OCI-LY3 (cell line): ENCODE data around the gene UQCC2.

Source experiments
- H2AFZ ChIP-seq: fragments of 200-600, 300-600 bp; shearing (Covaris generic); 2 replicates; pipeline ENCODE4 v1.6.0; 2014; ENCODE audit warnings: antibody characterized with exemption, low read depth, low read length
- H3K27ac ChIP-seq: fragments of 200-600, 300-600 bp; sonication (generic); 2 replicates; pipeline ENCODE4 v1.5.1; 2014; ENCODE audit warnings: mild to moderate bottlenecking, low read length, moderate library complexity, mixed read lengths
- H3K27me3 ChIP-seq: fragments of 200-600, 300-600 bp; sonication (generic); 2 replicates; pipeline ENCODE4 v1.6.1; 2014; ENCODE audit warnings: low read depth, low read length, mixed read lengths
- H3K36me3 ChIP-seq: fragments of 200-600, 300-600 bp; sonication (generic); replicated peaks from 2 replicates; pipeline ENCODE3; 2014; ENCODE audit warnings: low read depth, low read length, mixed read lengths
- H3K4me1 ChIP-seq: fragments of 300-600, 200-600 bp; sonication (generic); 2 replicates; pipeline ENCODE4 v1.6.1; 2014; ENCODE audit warnings: low read length, mixed read lengths
- H3K4me2 ChIP-seq: fragments of 200-600, 300-600 bp; sonication (generic); 2 replicates; pipeline ENCODE4 v1.6.1; 2014; ENCODE audit warnings: low read length, mixed read lengths
- H3K4me3 ChIP-seq: fragments of 300-600, 200-600 bp; sonication (generic); 2 replicates; pipeline ENCODE4 v1.5.1; 2014; ENCODE audit warnings: antibody characterized with exemption, mild to moderate bottlenecking, low read length, moderate library complexity
- H3K79me2 ChIP-seq: fragments of 300-600, 200-600 bp; shearing (Covaris generic); 2 replicates; pipeline ENCODE4 v1.6.1; 2014; ENCODE audit warnings: mild to moderate bottlenecking, low read length, mixed read lengths
- H3K9ac ChIP-seq: fragments of 300-600, 200-600 bp; shearing (Covaris generic); 2 replicates; pipeline ENCODE4 v1.6.0; 2014; ENCODE audit warnings: mild to moderate bottlenecking, low read length, moderate library complexity
- H3K9me3 ChIP-seq: fragments of 200-600, 300-600 bp; shearing (Covaris generic); 2 replicates; pipeline ENCODE4 v1.6.1; 2014; ENCODE audit warnings: low read length, mixed read lengths; ENCODE audit not compliant: insufficient read depth
- H4K20me1 ChIP-seq: fragments of 200-600, 300-600 bp; sonication (generic); 2 replicates; pipeline ENCODE4 v1.6.1; 2016; ENCODE audit warnings: low read length, mixed read lengths; ENCODE audit not compliant: insufficient read depth
- EZH2phosphoT487 ChIP-seq: fragments of 200-600 bp; shearing (Covaris generic); IDR thresholded peaks from 2 replicates; pipeline ENCODE4 v1.6.1; 2018; ENCODE audit warnings: antibody characterized with exemption, mixed run types, low read depth
- TF ChIP-seq, protein P1 (sequence below): fragments of 200-600, 300-600 bp; sonication (generic); IDR thresholded peaks from 2 replicates; pipeline ENCODE4 v1.5.1; 2014; ENCODE audit warnings: antibody characterized with exemption, low read length, low read depth

Gene UQCC2

DNA sequence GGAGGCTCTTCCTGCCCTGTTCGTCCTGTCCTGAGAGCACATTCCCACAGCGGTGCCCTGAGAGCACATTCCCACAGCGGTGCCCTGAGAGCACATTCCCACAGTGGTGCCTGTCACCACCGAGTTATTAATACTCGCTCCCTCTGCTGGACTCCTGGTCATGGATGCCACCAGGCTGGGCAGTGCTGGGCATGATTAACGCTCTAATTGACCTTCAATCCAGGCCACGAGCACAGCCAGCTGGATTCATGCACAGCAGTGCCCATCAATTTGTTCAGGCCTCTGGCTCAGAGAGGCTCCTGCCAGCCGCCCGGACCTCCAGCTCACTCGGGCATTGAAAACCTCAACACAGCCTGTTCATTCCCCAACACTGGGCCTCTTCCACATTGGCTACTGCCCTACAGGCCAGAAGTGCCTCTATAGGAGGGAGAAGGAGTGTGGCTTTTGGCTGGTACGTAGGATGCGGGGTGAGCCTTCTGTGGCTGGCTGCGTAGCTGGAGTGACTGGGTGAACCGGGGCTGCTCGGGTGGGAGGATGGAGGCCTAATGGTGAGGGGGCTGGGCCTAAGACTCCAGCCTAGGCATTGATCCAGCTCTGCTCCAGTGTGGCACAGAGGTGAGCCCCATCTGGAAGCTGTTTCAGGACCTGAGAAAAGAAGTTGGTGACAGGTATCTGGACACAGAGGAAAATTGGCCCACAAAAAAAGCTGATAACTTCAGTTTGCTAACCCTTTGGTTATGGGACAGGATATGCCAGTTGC lies 25.9 kb upstream of the UQCC2 start:
- H3K9me3 ChIP-seq, result no peaks in the 10 kb centered on the region
- no peak overlapping the region for H3K9ac ChIP-seq
- no peak overlapping the region for H2AFZ ChIP-seq
- TF ChIP-seq EZH2phosphoT487, result no peak
- TF ChIP-seq, protein P1, sequence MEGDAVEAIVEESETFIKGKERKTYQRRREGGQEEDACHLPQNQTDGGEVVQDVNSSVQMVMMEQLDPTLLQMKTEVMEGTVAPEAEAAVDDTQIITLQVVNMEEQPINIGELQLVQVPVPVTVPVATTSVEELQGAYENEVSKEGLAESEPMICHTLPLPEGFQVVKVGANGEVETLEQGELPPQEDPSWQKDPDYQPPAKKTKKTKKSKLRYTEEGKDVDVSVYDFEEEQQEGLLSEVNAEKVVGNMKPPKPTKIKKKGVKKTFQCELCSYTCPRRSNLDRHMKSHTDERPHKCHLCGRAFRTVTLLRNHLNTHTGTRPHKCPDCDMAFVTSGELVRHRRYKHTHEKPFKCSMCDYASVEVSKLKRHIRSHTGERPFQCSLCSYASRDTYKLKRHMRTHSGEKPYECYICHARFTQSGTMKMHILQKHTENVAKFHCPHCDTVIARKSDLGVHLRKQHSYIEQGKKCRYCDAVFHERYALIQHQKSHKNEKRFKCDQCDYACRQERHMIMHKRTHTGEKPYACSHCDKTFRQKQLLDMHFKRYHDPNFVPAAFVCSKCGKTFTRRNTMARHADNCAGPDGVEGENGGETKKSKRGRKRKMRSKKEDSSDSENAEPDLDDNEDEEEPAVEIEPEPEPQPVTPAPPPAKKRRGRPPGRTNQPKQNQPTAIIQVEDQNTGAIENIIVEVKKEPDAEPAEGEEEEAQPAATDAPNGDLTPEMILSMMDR, result no peak
- H3K36me3 ChIP-seq, result no peaks in the 10 kb centered on the region
- H3K4me3 ChIP-seq, result no peak overlapping the region
- no peak overlapping the region for H3K4me2 ChIP-seq
- H4K20me1 ChIP-seq, result no peaks in the 10 kb centered on the region
- H3K4me1 ChIP-seq, result peaks cover 9% of the 10 kb centered on the region
- peaks cover 6% of the 10 kb centered on the region for H3K27me3 ChIP-seq
- no peak overlapping the region for H3K27ac ChIP-seq
- no peaks in the 10 kb centered on the region for H3K79me2 ChIP-seq

DNA sequence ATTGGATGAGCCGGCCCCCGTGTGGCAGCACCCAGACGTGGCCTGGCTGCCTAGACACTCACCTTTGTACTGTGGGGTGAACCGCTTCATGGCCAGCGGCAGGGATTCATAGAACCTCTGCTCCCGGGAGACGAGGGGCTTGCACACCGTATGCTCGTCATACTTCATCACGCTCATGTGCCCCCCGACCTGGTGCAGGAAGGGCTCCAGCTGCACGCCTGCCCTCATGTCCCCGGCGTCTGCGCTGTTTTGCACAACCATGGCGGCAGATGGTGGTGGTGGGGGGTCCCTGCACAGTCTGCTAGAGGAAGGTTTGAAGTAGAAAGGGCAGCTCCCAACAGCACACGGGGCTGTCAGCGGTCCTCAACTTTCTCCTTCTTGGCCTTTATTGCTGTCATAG lies 23.7 kb upstream of the UQCC2 start:
- no peaks in the 10 kb centered on the region for H3K36me3 ChIP-seq
- H3K9me3 ChIP-seq, result no peaks in the 10 kb centered on the region
- H3K4me3 ChIP-seq, result no peak overlapping the region
- TF ChIP-seq, protein P1, result no peak
- no peak for TF ChIP-seq EZH2phosphoT487
- no peak overlapping the region for H3K27ac ChIP-seq
- H2AFZ ChIP-seq, result no peak overlapping the region
- no peaks in the 10 kb centered on the region for H3K27me3 ChIP-seq
- peaks cover 9% of the 10 kb centered on the region for H3K4me1 ChIP-seq
- no peak overlapping the region for H3K9ac ChIP-seq
- H4K20me1 ChIP-seq, result no peaks in the 10 kb centered on the region
- no peaks in the 10 kb centered on the region for H3K79me2 ChIP-seq
- no peak overlapping the region for H3K4me2 ChIP-seq

DNA sequence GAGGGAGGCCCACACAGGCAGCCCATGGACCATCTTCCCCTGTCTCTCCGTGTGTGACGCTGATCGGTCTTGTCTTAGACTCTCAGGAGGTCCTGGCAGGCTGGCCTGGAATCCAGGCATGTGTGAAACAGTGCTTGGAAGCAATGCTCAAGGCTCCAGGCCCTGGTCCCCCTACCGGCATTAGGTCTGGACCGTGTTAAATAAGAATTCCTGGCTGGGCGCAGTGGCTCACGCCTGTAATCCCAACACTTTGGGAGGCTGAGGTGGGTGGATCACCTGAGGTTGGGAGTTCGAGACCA lies 22.2 kb upstream of the UQCC2 start:
- Histone ChIP-seq H2AFZ (no peak overlapping the region), H3K4me2 (no peak overlapping the region), H3K4me1 (no peaks in the 10 kb centered on the region), H3K4me3 (no peak overlapping the region), H3K27ac (no peak overlapping the region), H4K20me1 (no peaks in the 10 kb centered on the region), H3K9me3 (no peaks in the 10 kb centered on the region), H3K27me3 (no peaks in the 10 kb centered on the region), H3K36me3 (no peaks in the 10 kb centered on the region), H3K9ac (no peak overlapping the region), H3K79me2 (no peaks in the 10 kb centered on the region)
- TF ChIP-seq, protein P1, result no peak

DNA sequence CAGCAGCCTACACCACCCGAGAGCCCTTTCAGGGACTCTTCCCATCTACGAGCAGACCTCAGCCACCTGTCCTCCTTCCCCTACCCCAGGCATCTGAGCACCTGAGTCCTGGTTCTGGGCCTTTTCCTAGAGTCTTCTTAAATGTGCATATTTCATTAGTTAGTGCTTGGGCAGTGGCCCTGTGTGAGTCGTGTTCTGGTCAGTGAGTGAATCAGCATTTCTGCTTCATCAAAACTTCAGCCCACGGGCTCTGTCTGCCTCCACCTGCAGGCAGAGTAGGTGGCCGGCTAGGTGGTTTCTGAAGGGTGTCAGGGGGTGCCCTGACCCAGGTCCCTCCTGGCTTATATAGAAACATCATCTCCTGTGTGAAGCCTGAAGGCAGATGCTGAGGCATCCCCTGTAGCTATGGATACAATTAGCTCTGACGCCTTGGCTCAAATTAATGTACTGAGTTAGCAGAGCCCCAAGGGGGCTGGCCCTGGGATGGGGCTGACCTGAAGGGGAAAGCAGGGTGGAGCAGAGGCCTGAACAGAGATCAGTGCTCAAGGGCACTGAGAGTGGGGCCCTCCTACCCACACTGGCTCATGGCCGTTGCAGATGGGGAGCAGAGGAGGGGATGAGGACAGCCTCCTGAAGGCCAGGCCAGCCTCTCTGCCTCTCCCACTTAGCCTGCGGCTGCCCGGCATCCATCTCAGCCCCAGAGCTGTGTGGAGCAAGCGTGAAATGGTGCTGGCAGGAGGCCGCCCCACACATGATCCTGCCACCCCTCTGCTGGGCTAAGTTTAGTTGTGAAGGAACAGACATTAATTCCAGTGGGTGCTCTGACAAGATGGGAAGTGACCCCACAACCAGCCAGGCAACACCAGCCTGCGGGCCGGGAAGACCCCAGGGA lies 21.6 kb upstream of the UQCC2 start:
- Histone ChIP-seq H4K20me1 (no peaks in the 10 kb centered on the region), H2AFZ (no peak overlapping the region), H3K9me3 (no peaks in the 10 kb centered on the region), H3K36me3 (no peaks in the 10 kb centered on the region), H3K27ac (no peak overlapping the region), H3K9ac (no peak overlapping the region), H3K27me3 (no peaks in the 10 kb centered on the region), H3K4me2 (no peak overlapping the region), H3K4me3 (no peak overlapping the region), H3K79me2 (no peaks in the 10 kb centered on the region), H3K4me1 (no peaks in the 10 kb centered on the region)
- TF ChIP-seq, protein P1, result no peak
- TF ChIP-seq EZH2phosphoT487, result no peak
